Endothelial cell of umbilical vein (primary cell): Measurements from ENCODE around the gene AOX1. TPM values are rescaled to one million over a fixed set of nuclear protein-coding genes. Genes with fewer than 3 reads are reported as not detected.

Source experiments
- BruUV-seq: library from RNA; stranded (reverse); fragments of 400-500 nt; replicated peaks from 2 replicates; lab custom pipeline; 2021; lab: Mats Ljungman, UMichigan
- CTCF ChIA-PET: fragments of 300-600, 350-600 bp; sonication (Branson Sonifier 250); formaldehyde crosslinking; loops from one replicate; lab custom pipeline; 2021; ENCODE audit warnings: antibody characterized with exemption, inconsistent platforms; lab: Charles Lee
- POLR2A ChIA-PET: fragments of 300-600, 350-600 bp; sonication (Branson Sonifier 250); formaldehyde crosslinking; loops from one replicate; lab custom pipeline; 2021; ENCODE audit warnings: antibody characterized with exemption, inconsistent platforms; lab: Charles Lee
- DNase-seq: peaks from one replicate; pipeline ENCODE4 v3.0.0-alpha.2; 2011; ENCODE audit warnings: low read depth, low spot score
- FAIRE-seq: peaks from 2 replicates; lab custom pipeline; 2011; peaks lifted over from hg19 to GRCh38; lab: Jason Lieb, UNC
- H2AFZ ChIP-seq: 2 replicates; pipeline ENCODE4 v1.6.0; 2012; ENCODE audit warnings: low read depth, low read length, control low read depth, inconsistent platforms
- H3K27ac ChIP-seq: 2 replicates; pipeline ENCODE4 v1.5.1; 2011; ENCODE audit warnings: low read depth, mild to moderate bottlenecking, control low read depth, low read length, moderate library complexity; ENCODE audit not compliant: insufficient read depth
- H3K27me3 ChIP-seq, 2 experiments: 2 replicates each; pipeline versions ENCODE4 v1.6.0 to v1.6.1; 2011; ENCODE audit warnings: low read length in 2 of 2, mixed read lengths in 1 of 2; ENCODE audit not compliant: control insufficient read depth in 2 of 2, insufficient read depth in 2 of 2
- H3K36me3 ChIP-seq, 2 experiments: 2 replicates in 1 of 2; 3 replicates in 1 of 2; pipeline ENCODE4 v1.5.1; 2011; ENCODE audit warnings: low read length in 2 of 2, mild to moderate bottlenecking in 1 of 2, moderate library complexity in 1 of 2; ENCODE audit not compliant: control insufficient read depth in 2 of 2, insufficient read depth in 2 of 2; ENCODE audit errors: extremely low read depth in 1 of 2
- H3K4me1 ChIP-seq: 3 replicates; pipeline ENCODE4 v1.5.1; 2011; ENCODE audit warnings: mild to moderate bottlenecking, low read length; ENCODE audit not compliant: control insufficient read depth, insufficient read depth; ENCODE audit errors: extremely low read depth
- H3K4me2 ChIP-seq: 2 replicates; pipeline ENCODE4 v1.6.1; 2011; ENCODE audit warnings: low read length, control low read depth, mixed read lengths; ENCODE audit not compliant: insufficient read depth
- H3K4me3 ChIP-seq, 3 experiments: fragments of 200-600 bp in 1 of 3; sonication (generic), shearing (Covaris generic) in 1 of 3; replicated peaks in 1 of 3; 2 replicates each; pipeline ENCODE4 v1.5.1; 2011 to 2016; ENCODE audit warnings: control low read depth in 3 of 3, low read length in 3 of 3, mild to moderate bottlenecking in 2 of 3, inconsistent platforms in 1 of 3, low read depth in 1 of 3, moderate library complexity in 1 of 3; ENCODE audit not compliant: insufficient read depth in 1 of 3
- H3K79me2 ChIP-seq: 2 replicates; pipeline ENCODE4 v1.6.0; 2012; ENCODE audit warnings: low read length, inconsistent platforms; ENCODE audit not compliant: control insufficient read depth, insufficient read depth
- H3K9ac ChIP-seq: replicated peaks from 2 replicates; pipeline ENCODE3; 2011; ENCODE audit warnings: low read length, control low read depth; ENCODE audit not compliant: insufficient read depth; ENCODE audit errors: extremely low read depth
- H3K9me1 ChIP-seq: replicated peaks from 3 replicates; pipeline ENCODE4 v1.6.0; 2011; ENCODE audit warnings: mild to moderate bottlenecking, low read length; ENCODE audit not compliant: control insufficient read depth, insufficient read depth; ENCODE audit errors: extremely low read depth
- H3K9me3 ChIP-seq: replicated peaks from 2 replicates; pipeline ENCODE4 v1.5.1; 2012; ENCODE audit warnings: low read length, inconsistent platforms; ENCODE audit not compliant: control insufficient read depth, insufficient read depth
- H4K20me1 ChIP-seq: replicated peaks from 2 replicates; pipeline ENCODE3; 2011; ENCODE audit warnings: mild to moderate bottlenecking, low read length; ENCODE audit not compliant: control insufficient read depth, insufficient read depth; ENCODE audit errors: extremely low read depth
- CTCF ChIP-seq, 2 donors: IDR thresholded peaks; 1 replicate in 1 of 2; 2 replicates in 1 of 2; pipeline ENCODE4 v1.5.1; 2011; ENCODE audit warnings: low read length in 2 of 2, mild to moderate bottlenecking in 2 of 2, moderate library complexity in 2 of 2, control low read depth in 1 of 2, inconsistent platforms in 1 of 2, low read depth in 1 of 2; ENCODE audit not compliant: insufficient read depth in 1 of 2; ENCODE audit errors: extremely low read depth in 1 of 2
- EZH2 ChIP-seq: IDR thresholded peaks from 2 replicates; pipeline ENCODE4 v1.6.1; 2012; ENCODE audit warnings: borderline replicate concordance, low read depth, mild to moderate bottlenecking, moderate library complexity, low read length, inconsistent platforms; ENCODE audit not compliant: severe bottlenecking
- FOS ChIP-seq: IDR thresholded peaks from 2 replicates; pipeline ENCODE4 v1.6.1; 2011; ENCODE audit warnings: mild to moderate bottlenecking, low read length, moderate library complexity, borderline replicate concordance; ENCODE audit not compliant: insufficient read depth
- GATA2 ChIP-seq: IDR thresholded peaks from 2 replicates; pipeline ENCODE4 v1.7.0; 2011; ENCODE audit warnings: low read depth, mild to moderate bottlenecking, moderate library complexity, mixed read lengths, low read length; ENCODE audit not compliant: insufficient read length, insufficient read depth
- JUN ChIP-seq: IDR thresholded peaks from 2 replicates; pipeline ENCODE4 v1.6.1; 2011; ENCODE audit warnings: borderline replicate concordance, low read depth; ENCODE audit not compliant: insufficient read length, insufficient read depth
- MYC ChIP-seq: IDR thresholded peaks from one replicate; pipeline ENCODE4 v1.6.1; 2011; ENCODE audit warnings: mild to moderate bottlenecking, low read depth, low read length
- POLR2A ChIP-seq: IDR thresholded peaks from 2 replicates; pipeline ENCODE4 v1.6.1; 2012; ENCODE audit warnings: low read depth, mild to moderate bottlenecking, control low read depth, low read length
- POLR2AphosphoS5 ChIP-seq: IDR thresholded peaks from 2 replicates; pipeline ENCODE4 v1.6.1; 2012; ENCODE audit warnings: low read depth, mild to moderate bottlenecking, control low read depth, low read length, moderate library complexity; ENCODE audit not compliant: insufficient read depth
- dilution Hi-C: fragments of 300-500 bp; cut with MboI; formaldehyde crosslinking; loops from one replicate; pipeline ENCODE4 v1.15.0; 2019; ENCODE audit warnings: low sequenced_read_pairs; ENCODE audit not compliant: extremely low pct_ligation_motif_present
- intact Hi-C: fragments of 100-400 bp; cut with micrococcal nuclease; formaldehyde crosslinking; loops from one replicate; pipeline ENCODE4 v1.10.0; 2022
- polyA plus RNA-seq, 4 experiments: library from polyadenylated mRNA; depleted of rRNA in 3 of 4; stranded (reverse) in 3 of 4; unstranded in 1 of 4; fragments of >200 nt; gene quantifications; 2 replicates each; pipeline versions ENCODE4 v1.2.1 to v1.2.3, GENCODE V29; 2011 to 2012; ENCODE audit warnings: missing spikeins in 1 of 4
- total RNA-seq: library from RNA; stranded (reverse); gene quantifications from 2 replicates; pipeline ENCODE4 v1.2.3, GENCODE V29; 2021

Gene AOX1
- total and polyA plus RNA-seq, 2 donors (not counting 3 experiments of a cell fraction or from before 2014, with no cell fraction given): 0.03 to 0.46 TPM

GRCh38 chr2:200615247-200615646, 29.4 kb downstream of the AOX1 start:
- Histone ChIP-seq H3K4me3 (no peak overlapping the region), H3K36me3 (no peaks in the 10 kb centered on the region), H3K9me3 (no peaks in the 10 kb centered on the region), H3K9me1 (no peaks in the 10 kb centered on the region), H3K79me2 (no peaks in the 10 kb centered on the region), H2AFZ (no peak overlapping the region), H3K27me3 (no peaks in the 10 kb centered on the region), H3K27ac (no peak overlapping the region), H3K4me2 (no peak overlapping the region), H3K4me1 (no peaks in the 10 kb centered on the region), H3K9ac (no peak overlapping the region), H4K20me1 (no peaks in the 10 kb centered on the region)
- POLR2A ChIA-PET: no interaction called here
- peak; percentile 66 for FAIRE-seq
- dilution Hi-C loops (no loop called here), intact Hi-C loops (no loop called here)
- no TSS peak for BruUV-seq
- CTCF ChIA-PET: interaction anchor here (1.2 to 2.9 kb wide), 3 partner anchors 29 to 88 kb away, joined by 3 to 7 read pairs (median 6); partner anchors contain the start of gene AOX1
- TF ChIP-seq FOS: peak; percentile 78
- peak in 1 of 2 donors; percentile 5 for TF ChIP-seq CTCF (IDR thresholded peaks at IDR 0.05; ENCODE audit: extremely low read depth in 1 of 2, insufficient read depth in 1 of 2, low read depth in 1 of 2, low read length in 2 of 2)
- TF ChIP-seq GATA2: no peak
- no peak for TF ChIP-seq EZH2
- TF ChIP-seq POLR2AphosphoS5: no peak
- TF ChIP-seq POLR2A: no peak
- TF ChIP-seq JUN: peak; percentile 8
- TF ChIP-seq MYC: no peak
- DNase-seq: peak; percentile 21
